ENCODE measurements around the gene SECISBP2. TPM values are rescaled to one million over a fixed set of nuclear protein-coding genes. Genes with fewer than 3 reads are reported as not detected.

The SECISBP2 gene
- total and polyA plus RNA-seq, 2 donors (not counting 1 experiment from before 2014, with no cell fraction given), result 56.6 to 124 TPM

GRCh38 chr9:89400403-89401116 is 82.3 kb downstream of the SECISBP2 start:
- Histone ChIP-seq H3K27me3 (replicated peaks in 1 of 4; ENCODE audit: control extremely low read depth in 1 of 4, control insufficient read depth in 3 of 4, insufficient read depth in 4 of 4, low read length in 3 of 4) (no peaks in the 10 kb centered on the region), H4K20me1 (ENCODE audit: control insufficient read depth, insufficient read depth, low read length, poor library complexity, severe bottlenecking) (peaks cover 7% of the 10 kb centered on the region), H3K4me2 (replicated peaks; ENCODE audit: low read depth, low read length, poor library complexity, severe bottlenecking) (peak overlapping the region; percentile 75), H2AFZ (ENCODE audit: insufficient read depth, low read depth, low read length, poor library complexity, severe bottlenecking) (no peak overlapping the region), H3K9me3 (ENCODE audit: control extremely low read depth in 1 of 3, control insufficient read depth in 2 of 3, insufficient read depth in 1 of 3, low read length in 2 of 3) (no peaks in the 10 kb centered on the region), H3K36me3 (replicated peaks in 1 of 2; ENCODE audit: control extremely low read depth in 1 of 2, control insufficient read depth in 1 of 2, extremely low read depth in 1 of 2, insufficient read depth in 2 of 2, low read length in 1 of 2) (peaks cover 7 to 65% of the 10 kb centered on the region in 2 experiments), H3K79me2 (ENCODE audit: control insufficient read depth, insufficient read depth, low read length) (peaks cover 35% of the 10 kb centered on the region), H3K4me1 (ENCODE audit: control insufficient read depth in 2 of 2, insufficient read depth in 2 of 2, low read length in 2 of 2) (peaks cover 43 to 56% of the 10 kb centered on the region in 2 donors), H3K9ac (ENCODE audit: low read length) (peak overlapping the region; percentile 41), H3K4me3 (ENCODE audit: control extremely low read depth in 1 of 5, extremely low read depth in 1 of 5, insufficient read depth in 1 of 5, low read depth in 2 of 5, low read length in 4 of 5) (peak overlapping the region in 4 of 5 experiments; percentile 21 to 44 (median 36)), H3K27ac (ENCODE audit: low read length in 2 of 2) (peak overlapping the region; percentile 69 to 76)
- Mint-ChIP-seq H3K27ac (peak overlapping the region; percentile 93), H3K27me3 (no peaks in the 10 kb centered on the region), H3K4me1 (peaks cover 56% of the 10 kb centered on the region), H3K9me3 (ENCODE audit: insufficient read depth) (no peaks in the 10 kb centered on the region), H3K4me3 (peak overlapping the region; percentile 78)
- ChIA-PET POLR2A (interaction anchor here (0.6 to 2.8 kb wide), 6 partner anchors 18 to 150 kb away, joined by 3 to 11 read pairs (median 4); no protein-coding TSS in a partner anchor), CTCF (interaction anchor here (0.7 to 7.4 kb wide), 13 partner anchors 7 to 200 kb away, joined by 3 to 72 read pairs (median 4); no protein-coding TSS in a partner anchor)
- intact Hi-C loops (cut with micrococcal nuclease), result loop anchor here (1.0 to 2.0 kb wide), 8 partner anchors 9 to 149 kb away; partner anchors contain the start of gene SECISBP2
- ATAC-seq (ENCODE audit: low read depth) (peak; percentile 83), DNase-seq (peak; percentile 78)
- no peak for TF ChIP-seq CTCF (IDR thresholded peaks at IDR 0.05)
- no peak for TF ChIP-seq EZH2 (IDR thresholded peaks at IDR 0.05; ENCODE audit: borderline replicate concordance, insufficient read depth, low read depth, low read length, poor library complexity, severe bottlenecking)
- 12% methylated on average over 6 of the region's 12 CpGs for WGBS (ENCODE audit: insufficient coverage)
